ENCODE results near the gene CNST. TPM values are rescaled to one million over a fixed set of nuclear protein-coding genes. Genes with fewer than 3 reads are reported as not detected.

Gene CNST
- total and polyA plus RNA-seq, 9 donors: 8.7 to 31.2 (median 22.4) TPM

- TF ChIP-seq EP300 (IDR thresholded peaks at IDR 0.05) (no peak), POLR2A (IDR thresholded peaks at IDR 0.05) (no peak), CTCF (IDR thresholded peaks at IDR 0.05) (no peak)
- Histone ChIP-seq H3K4me3 (no peak overlapping the region), H3K9me3 (no peaks in the 10 kb centered on the region), H3K4me1 (ENCODE audit: insufficient read depth) (no peaks in the 10 kb centered on the region), H3K27me3 (no peaks in the 10 kb centered on the region), H3K36me3 (no peaks in the 10 kb centered on the region), H3K27ac (no peak overlapping the region)
- DNase-seq: no peak
- 54 to 76% (median 59%) methylated on average over 3 of the region's 3 CpGs for WGBS, 3 donors
- intact Hi-C loops (cut with DNase I): no loop called here
Observed at GRCh38 chr1:246617768-246618167, 51.5 kb downstream of the CNST start.

- WGBS, 3 donors: 69 to 80% (median 76%) methylated on average over 4 of the region's 4 CpGs
- intact Hi-C loops (cut with DNase I): no loop called here
- Histone ChIP-seq H3K27me3 (no peaks in the 10 kb centered on the region), H3K4me1 (ENCODE audit: insufficient read depth) (no peaks in the 10 kb centered on the region), H3K9me3 (no peaks in the 10 kb centered on the region), H3K36me3 (no peaks in the 10 kb centered on the region), H3K27ac (no peak overlapping the region), H3K4me3 (no peak overlapping the region)
- no peak for DNase-seq
- TF ChIP-seq EP300 (IDR thresholded peaks at IDR 0.05) (no peak), CTCF (IDR thresholded peaks at IDR 0.05) (no peak), POLR2A (IDR thresholded peaks at IDR 0.05) (no peak)
Observed at GRCh38 chr1:246618240-246618808, 52.1 kb downstream of the CNST start.

- Histone ChIP-seq H3K9me3 (no peaks in the 10 kb centered on the region), H3K27me3 (no peaks in the 10 kb centered on the region), H3K36me3 (no peaks in the 10 kb centered on the region), H3K4me1 (ENCODE audit: insufficient read depth) (no peaks in the 10 kb centered on the region), H3K27ac (no peak overlapping the region), H3K4me3 (no peak overlapping the region)
- intact Hi-C loops (cut with DNase I): no loop called here
- TF ChIP-seq EP300 (IDR thresholded peaks at IDR 0.05) (no peak), POLR2A (IDR thresholded peaks at IDR 0.05) (no peak), CTCF (IDR thresholded peaks at IDR 0.05) (no peak)
- no peak for DNase-seq
- 76 to 82% (median 78%) methylated on average over 8 of the region's 8 CpGs for WGBS, 3 donors
Observed at GRCh38 chr1:246622035-246622652, 55.9 kb downstream of the CNST start.

GRCh38 chr1:246624091-246624490 is 57.8 kb downstream of the CNST start:
- Histone ChIP-seq H3K36me3 (no peaks in the 10 kb centered on the region), H3K27me3 (no peaks in the 10 kb centered on the region), H3K4me1 (ENCODE audit: insufficient read depth) (no peaks in the 10 kb centered on the region), H3K9me3 (no peaks in the 10 kb centered on the region), H3K4me3 (no peak overlapping the region), H3K27ac (no peak overlapping the region)
- intact Hi-C loops (cut with DNase I): no loop called here
- 84 to 93% (median 85%) methylated on average over 5 of the region's 5 CpGs for WGBS, 3 donors
- DNase-seq: no peak
- TF ChIP-seq POLR2A (IDR thresholded peaks at IDR 0.05): no peak
- TF ChIP-seq CTCF (IDR thresholded peaks at IDR 0.05): no peak
- no peak for TF ChIP-seq EP300 (IDR thresholded peaks at IDR 0.05)
